GM21619 (cell line): ENCODE results near the gene LENG1.
"Not testable (repeated sequence)": the region's sequence is repeated elsewhere in the genome, so short reads cannot be mapped to it uniquely, and the experiment has no call there.

Experiments used
- ATAC-seq: cut with Tn5 transposase; IDR thresholded peaks from one replicate; pipeline ENCODE4 v1.9.1; 2021; ENCODE audit not compliant: unreplicated experiment

The LENG1 gene

GRCh38 chr19:54159352-54160181 lies at the start of gene LENG1:
Gene LENG1, minus strand, starts transcription at chr19:54159721. Its CDS starts 26 bp downstream, at chr19:54159695.
- peak; percentile 85 for ATAC-seq

- no peak for ATAC-seq
Measured at GRCh38 chr19:54208784-54209057, 49.2 kb upstream of the LENG1 start.

- peak; percentile 38 for ATAC-seq
Measured at GRCh38 chr19:54207983-54208783, 48.7 kb upstream of the LENG1 start.

- ATAC-seq: no peak
Measured at GRCh38 chr19:54207676-54207982, 48.1 kb upstream of the LENG1 start.

GRCh38 chr19:54207193-54207592 lies 47.7 kb upstream of the LENG1 start:
- not testable (repeated sequence) for ATAC-seq

GRCh38 chr19:54206831-54207177 lies 47.3 kb upstream of the LENG1 start:
- no peak for ATAC-seq

GRCh38 chr19:54206030-54206830 lies 46.7 kb upstream of the LENG1 start:
- no peak for ATAC-seq

GRCh38 chr19:54204767-54205468 lies 45.4 kb upstream of the LENG1 start:
- ATAC-seq: no peak

- no peak for ATAC-seq
Measured at GRCh38 chr19:54203151-54203611, 43.7 kb upstream of the LENG1 start.

GRCh38 chr19:54201980-54202379 lies 42.5 kb upstream of the LENG1 start:
- no peak for ATAC-seq

GRCh38 chr19:54201172-54201701 lies 41.7 kb upstream of the LENG1 start:
- no peak for ATAC-seq

GRCh38 chr19:54199401-54199800 lies 39.9 kb upstream of the LENG1 start:
- ATAC-seq: no peak

- ATAC-seq: no peak
Measured at GRCh38 chr19:54197121-54197520, 37.6 kb upstream of the LENG1 start.

GRCh38 chr19:54196536-54196935 lies 37.0 kb upstream of the LENG1 start:
- no peak for ATAC-seq

- ATAC-seq: not testable (repeated sequence)
Measured at GRCh38 chr19:54194463-54194862, 34.9 kb upstream of the LENG1 start.

- no peak for ATAC-seq
Measured at GRCh38 chr19:54193011-54193410, 33.5 kb upstream of the LENG1 start.

GRCh38 chr19:54191811-54192453 lies 32.4 kb upstream of the LENG1 start:
- ATAC-seq: no peak

GRCh38 chr19:54191011-54191810 lies 31.7 kb upstream of the LENG1 start, which contains the start of gene TSEN34:
Gene TSEN34, plus strand, starts transcription at chr19:54191308. Its CDS starts 57 bp downstream, at chr19:54191365.
- peak; percentile 23 for ATAC-seq

GRCh38 chr19:54190503-54191010 lies 31.0 kb upstream of the LENG1 start:
- peak; percentile 45 for ATAC-seq
